Forelimb muscle (tissue), 1 donor: ENCODE results near the gene EXOC6. TPM values are rescaled to one million over a fixed set of nuclear protein-coding genes. Genes with fewer than 3 reads are reported as not detected.
"Not testable (repeated sequence)": the region's sequence is repeated elsewhere in the genome, so short reads cannot be mapped to it uniquely, and the experiment has no call there.

Experiments
- DNase-seq: peaks from one replicate; pipeline ENCODE4 v3.0.0-alpha.2; 2013; ENCODE audit warnings: low read depth
- polyA plus RNA-seq: library from polyadenylated mRNA; unstranded; fragments of 120-200 nt; gene quantifications from one replicate; pipeline ENCODE4 v1.2.1, GENCODE V29; 2013; ENCODE audit not compliant: insufficient read length

The EXOC6 gene
- polyA plus RNA-seq, 1 donor = 35.4 TPM

DNA sequence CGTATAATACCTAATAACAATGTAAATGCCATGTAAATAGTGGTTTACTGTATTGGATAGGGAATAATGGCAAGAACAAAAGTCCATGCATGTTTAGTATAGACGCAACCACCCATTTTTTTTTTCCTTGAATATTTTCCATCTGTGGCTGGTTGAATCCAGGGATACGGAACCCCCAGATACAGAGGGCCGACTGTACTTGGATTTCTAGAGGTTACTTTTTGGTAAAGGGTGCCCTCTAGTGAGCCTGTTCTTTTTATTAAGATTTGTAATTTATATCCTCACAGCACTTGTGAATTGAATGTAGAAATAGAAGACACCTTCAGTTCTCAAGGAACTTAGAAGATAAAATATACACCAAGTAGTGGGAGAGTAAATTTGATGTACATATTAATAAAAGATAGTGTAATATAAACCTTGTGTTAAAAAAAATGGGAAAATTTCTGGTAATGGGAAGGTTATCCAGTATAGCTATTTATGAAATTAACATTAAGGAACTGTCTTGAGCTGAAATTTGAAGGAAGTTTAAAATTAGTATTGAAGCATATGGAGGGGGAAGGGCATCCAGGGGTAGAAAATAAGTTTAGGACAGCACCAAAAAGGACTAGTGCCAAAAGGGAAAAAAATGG, 32.0 kb downstream of the EXOC6 start:
- DNase-seq = peak; percentile 16

DNA sequence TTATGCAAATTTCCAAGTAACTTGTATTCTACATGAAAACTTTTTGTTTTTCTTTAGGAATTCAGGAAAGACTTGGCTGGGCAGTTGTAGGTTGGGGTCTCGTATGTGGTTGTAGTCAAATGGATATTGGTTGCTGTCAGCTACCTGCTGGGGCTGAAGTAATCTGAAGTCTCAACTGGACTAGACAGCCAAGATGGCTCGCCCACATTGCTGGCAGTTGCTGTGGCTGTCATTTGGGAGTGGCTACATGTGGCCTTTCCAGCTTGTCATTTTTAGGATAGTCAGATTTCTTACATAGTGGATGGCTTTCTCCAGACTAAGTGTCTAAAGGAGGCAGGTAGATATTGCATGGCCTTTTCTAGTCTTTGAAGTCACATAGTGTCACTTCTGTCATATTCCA, 32.6 kb downstream of the EXOC6 start:
- no peak for DNase-seq

DNA sequence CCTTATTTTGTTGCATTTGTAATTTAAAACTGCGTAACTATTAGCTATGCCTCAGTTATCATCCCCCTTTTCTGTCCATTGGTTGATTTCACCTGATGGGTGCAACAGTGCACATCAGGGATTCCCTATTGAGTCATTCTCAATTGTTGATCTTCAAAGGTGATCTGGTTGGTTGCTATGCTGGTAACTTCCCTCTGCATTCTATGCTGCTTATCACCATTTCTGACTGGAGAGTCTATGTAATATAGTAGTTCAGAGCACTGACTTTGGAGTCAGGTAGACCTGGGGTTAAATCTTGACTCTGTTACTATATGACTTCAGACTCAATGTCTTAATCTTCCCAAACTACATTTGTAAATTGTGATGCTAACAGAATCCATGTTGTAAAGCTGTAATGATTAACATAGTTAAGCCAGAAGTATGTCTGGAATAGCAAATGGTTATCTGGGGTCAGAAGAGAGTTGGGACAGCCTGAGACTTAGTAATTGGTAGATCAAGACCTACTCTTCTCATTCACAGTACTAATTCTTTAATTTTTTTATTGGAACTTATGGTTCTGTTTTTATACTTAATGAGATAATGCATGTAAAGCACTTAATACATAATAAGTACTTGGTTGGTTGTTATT, 38.1 kb downstream of the EXOC6 start:
- no peak for DNase-seq

DNA sequence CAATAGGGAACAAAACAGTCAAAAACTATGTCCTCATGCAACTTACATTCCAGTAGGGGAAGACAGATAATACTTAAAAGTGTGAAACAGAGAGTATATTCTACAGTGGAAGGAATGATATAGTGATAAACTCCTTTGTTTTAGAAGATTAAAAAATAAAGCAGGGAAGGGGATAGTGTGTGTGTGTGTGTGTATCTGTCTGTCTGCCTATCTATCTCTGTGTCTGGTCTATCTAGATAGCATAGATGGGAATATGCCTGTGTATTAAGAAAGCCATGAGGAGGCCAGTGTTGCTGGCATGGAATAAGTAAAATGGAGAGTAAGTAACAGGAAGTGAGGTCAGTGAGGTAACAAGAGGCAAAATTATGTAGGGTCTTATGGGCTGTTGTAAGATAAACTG, 42.2 kb downstream of the EXOC6 start:
- DNase-seq = no peak

DNA sequence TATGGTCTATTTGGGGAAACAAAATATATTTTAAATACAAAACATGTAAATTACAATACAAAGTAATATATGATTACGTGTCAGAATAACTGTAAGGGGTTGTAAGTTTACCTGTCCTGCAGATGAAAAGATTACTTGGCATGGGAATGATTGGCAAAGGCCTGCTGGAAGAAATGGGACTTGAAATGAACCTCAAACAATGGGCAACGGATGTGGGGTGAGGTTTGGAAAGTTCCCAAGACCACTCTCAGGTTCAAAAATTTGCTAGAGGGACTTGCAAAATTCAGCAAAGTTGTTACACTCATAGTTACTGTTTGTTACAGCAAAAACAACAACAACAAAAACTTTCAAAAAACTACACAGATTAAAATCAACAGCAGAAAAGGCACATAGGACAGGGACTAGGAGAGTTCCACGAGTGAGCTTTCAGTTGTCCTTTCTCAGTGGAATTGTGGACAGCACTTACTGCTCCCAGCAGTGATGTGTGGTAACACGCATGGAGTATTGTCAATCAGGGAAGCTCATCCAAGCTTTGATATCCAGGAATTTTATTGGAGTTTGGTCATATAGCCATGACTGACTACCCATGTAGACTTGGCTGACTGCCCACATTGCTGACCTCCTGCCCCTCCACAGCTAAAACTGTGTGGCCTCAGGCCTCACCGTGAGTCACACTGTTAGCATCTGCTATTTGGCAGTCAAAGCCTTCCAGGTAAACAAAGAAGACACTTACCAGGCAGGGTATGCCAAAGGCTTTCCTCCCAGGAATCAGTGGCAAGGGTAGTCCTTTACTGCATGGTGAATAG, 43.8 kb downstream of the EXOC6 start:
- no peak for DNase-seq

DNA sequence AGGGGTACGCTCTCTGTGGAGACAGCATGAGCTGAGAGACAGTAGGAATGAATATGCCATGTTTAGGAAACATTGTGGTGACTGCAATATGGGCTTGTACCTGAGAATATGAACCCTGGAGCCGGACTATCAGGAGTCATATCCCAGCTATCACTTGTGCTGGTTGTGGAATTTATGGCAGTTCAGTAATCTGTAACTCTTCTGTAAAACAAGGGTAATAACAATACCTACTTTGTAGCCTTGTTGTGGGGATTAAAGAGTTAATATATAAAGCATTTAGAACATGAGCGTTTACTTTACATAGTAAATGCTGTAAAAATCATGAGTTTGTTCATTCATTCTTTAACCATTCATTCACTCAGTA, 44.4 kb downstream of the EXOC6 start:
- DNase-seq = no peak

DNA sequence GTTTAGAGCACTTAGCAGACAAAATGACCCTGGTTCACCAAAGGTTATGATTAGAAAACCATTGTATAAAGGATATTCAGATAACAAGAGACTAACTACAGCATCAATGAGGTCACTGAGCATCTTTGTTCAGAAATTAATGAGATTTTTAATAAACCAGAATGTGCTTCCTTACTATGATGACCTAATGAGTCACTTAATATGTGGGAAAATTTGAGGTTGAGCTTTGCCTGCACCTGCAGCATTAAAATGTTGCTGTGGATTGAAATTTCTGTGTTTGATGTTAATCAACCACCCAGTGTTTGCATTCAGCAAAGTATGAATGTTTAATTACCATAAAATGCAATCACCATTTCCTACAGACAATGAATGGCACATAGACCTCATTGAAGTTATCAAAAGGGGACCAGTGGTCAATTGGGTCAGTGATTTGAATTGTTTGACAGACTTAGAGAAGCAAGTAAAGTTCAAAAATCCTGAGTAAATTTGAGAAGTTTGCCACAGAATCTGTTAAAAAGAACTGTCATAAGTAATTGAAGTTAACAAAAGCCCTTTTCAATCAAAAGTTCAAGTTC, 45.8 kb downstream of the EXOC6 start:
- DNase-seq = no peak

DNA sequence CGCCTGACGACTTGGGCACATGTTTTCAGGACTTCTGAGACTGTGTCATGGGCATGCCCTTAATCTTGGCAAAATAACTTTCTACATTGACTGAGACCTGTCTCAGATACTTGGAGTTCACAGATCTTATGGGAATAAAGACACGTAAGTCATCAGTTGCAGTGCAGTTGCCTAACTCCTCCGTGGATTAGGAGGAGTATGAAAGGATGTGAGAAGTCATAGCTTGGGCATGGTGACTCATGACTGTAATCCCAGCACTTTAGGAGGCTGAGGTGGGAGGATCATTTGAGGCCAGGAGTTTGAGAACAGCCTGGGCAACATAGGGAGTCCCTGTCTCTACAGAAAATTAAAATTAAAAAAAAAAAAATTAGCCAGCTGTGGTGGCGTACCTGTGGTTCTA, 49.6 kb downstream of the EXOC6 start:
- no peak for DNase-seq

DNA sequence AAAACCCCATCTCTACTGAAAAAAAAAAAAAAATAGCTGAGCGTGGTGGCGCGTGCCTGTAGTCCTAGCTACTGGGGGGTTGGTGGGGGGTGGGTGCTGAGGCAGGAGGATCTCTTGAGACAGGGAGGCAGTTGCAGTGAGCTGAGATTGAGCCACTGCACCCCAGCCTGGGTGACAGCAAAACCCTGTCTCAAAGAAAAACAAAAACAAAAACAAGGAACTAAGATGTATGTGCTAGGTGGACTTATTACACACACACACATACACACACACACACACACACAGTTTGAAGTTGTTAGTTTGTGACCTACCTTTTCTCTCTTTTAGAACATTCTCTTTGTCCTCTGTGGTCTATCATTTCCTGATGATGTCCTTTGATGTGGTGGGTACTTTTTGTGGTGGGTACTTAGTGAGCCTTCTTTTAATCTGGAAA, 53.5 kb downstream of the EXOC6 start:
- DNase-seq = no peak

DNA sequence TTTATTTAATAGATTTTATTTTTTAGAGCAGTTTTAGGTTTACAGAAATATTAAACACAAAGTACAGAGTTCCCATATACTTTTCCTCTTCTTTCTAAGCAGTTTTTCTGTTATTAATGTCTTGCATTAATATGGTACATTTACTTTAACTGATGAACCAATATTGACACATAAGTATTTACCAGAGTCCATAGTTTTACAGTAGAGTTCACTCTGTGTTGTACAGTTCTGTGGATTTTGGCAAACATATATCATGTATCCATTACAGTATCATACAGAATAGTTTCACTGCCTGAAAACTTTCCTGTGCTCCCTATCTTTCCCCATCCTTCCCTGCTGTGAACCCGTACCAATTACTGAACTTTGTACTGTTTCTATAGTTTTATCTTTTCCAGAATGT, 55.3 kb downstream of the EXOC6 start:
- DNase-seq = no peak

DNA sequence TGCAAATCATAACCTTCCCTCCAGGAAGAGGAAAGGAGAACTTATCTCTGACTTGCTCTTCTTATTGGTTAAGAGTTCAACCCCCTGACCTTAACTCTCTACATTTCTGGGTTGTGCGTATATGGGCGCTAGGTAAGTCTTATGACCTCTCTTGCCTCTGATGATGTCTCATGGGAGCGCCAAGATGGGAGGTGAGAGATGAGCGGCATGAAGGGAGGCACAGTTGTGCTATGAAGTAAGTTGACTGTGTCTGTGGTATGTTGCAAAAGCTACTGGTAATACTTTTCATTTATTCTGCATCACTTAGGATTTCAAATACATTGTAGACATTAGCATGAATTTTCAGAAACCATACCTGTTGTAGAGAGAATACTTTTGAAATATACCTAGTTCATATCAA, 59.0 kb downstream of the EXOC6 start:
- DNase-seq = no peak

DNA sequence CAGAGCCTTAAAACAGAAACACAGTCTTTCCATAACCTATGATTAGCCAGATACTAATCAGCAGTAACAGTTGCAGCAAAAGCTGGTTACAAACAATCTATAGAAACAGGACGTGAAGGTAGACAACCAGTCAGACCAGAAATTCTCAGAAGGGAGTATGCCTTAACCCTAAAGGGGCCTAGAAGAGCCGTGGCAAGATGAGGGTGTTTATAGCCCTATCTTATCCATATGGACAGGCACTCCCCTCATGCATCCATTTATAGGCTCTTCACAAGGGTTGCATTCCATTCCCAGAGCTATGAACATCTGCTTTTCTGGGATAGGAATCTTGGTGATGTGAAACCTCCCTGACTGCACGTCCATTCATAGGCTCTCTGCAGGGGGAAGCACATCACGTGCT, 64.3 kb downstream of the EXOC6 start:
- DNase-seq = not testable (repeated sequence)

DNA sequence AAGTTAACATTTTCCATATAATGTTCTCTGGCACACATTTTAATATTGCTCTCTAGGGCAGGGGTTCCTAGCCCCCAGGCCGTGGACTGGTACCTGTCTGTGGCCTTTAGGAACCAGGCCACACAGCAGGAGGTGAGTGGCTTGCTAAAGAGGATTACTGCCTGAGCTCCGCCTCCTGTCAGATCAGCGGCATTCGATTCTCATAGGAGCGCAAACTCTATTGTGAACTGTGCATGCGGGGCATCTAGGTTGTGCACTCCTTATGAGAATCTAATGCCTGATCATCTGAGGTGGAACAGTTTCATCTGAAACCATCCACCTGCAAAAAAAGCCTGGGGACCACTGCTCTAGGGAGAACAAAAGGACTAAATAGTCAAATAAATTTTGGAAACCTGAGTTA, 65.7 kb downstream of the EXOC6 start:
- DNase-seq = no peak

DNA sequence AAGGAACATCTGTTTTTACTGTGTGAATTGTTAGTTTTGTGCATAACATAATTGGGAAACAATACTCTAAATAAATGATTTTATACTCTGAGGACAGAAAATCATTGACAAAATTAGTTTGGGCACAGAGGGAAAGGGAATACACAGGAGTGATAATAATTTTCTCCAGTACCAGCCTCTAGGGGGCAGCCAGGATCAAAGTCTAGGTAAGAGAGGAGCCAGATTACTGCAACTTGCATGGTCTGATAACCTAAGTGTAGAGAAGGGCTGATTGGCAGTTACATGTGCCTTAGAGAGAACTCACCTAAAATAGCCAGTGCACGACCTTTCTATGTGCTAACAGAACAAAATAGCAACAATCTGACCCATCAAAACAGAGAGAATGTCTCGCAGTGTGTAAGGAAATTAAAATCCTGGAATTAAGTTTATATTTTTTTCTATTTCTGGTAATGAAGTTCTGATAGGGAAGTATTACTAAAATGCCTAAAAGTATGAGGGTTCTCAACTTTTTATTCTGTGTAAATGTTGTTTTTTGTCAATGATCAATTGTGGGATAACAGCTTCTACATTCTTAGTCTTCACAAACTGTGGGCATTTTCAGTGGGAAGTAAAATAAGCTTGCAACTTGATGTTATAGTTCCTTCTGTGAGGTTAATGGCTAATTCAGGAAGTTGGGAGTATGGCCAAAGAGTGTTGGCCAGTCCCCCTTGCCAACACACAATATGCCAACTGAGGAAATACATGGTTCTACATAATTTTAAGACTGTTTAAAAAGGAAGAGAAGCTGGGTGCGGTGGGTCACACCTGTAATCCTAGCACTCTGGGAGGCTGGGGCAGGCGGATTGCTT, 66.4 kb downstream of the EXOC6 start:
- no peak for DNase-seq

DNA sequence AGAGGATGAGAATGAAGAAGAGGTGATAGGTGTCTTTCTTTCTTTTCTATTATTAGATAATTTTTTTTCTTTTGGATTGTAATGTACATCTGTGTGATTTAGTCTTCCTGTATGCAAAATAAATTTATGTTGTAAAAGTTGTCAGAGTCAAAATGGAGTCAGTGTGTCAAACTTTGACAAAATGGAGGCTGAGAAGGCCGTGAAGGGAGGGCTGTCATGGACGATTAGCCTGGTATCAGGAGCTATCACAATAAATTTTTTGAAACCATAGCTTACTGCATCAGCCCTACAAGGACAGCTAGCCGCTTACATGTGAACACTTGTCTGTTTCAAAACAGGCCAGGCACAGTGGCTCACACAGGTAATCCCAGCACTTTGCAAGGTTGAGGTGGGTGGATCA, 67.6 kb downstream of the EXOC6 start:
- DNase-seq = no peak

DNA sequence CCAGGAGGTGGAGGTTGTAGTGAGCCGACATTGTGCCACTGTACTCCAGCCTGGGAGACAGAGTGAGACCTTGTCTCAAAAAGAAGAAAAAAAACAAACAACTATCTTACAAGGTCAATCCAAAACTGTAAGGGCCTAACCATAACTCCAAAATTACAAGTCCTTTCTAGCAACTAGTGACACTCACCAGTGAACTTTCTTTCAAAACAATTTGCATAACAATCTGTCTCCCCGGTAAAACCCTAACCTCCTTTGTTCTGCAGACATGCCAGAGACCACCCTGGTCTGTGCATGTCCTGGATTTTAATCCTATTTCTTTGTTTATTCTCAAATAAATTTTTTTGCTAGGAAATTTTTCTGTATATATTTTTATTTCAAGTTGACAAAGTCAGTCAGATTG, 68.1 kb downstream of the EXOC6 start:
- no peak for DNase-seq

DNA sequence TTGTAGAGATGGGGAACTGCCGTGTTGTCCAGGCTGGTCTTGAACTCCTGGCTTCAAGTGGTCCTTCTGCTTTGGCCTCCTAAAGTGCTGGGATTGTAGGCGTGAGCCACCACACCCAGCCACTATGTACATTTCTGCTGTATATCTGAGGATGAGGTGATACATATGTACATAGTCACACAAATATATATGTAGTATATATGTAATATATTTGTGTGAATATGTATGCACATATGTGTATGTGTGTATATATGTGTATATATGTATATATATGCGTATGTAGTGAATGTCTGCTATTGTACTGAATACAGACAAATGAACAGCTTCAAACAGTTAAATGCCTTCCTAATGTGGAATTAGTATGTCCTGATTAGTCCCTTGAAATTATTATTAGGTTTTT, 70.3 kb downstream of the EXOC6 start:
- DNase-seq = no peak

DNA sequence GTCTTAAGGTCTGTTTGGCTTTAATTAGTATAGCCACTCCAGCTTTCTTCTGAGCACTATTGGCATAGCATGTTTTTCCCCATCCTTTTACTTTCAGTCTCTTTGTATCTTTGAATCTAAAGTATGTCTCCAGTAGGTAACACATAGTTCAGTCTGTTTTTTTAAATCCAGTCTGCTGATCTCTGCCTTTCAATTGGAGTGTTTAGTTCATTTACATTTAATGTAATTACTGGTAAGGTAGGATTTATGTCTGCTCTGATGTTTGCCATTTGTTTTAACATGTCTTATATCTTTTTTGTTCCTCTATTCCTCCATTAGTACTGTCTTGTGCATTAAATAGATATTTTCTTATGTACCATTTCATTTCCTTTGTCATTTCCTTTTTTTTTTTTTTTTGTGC, 72.5 kb downstream of the EXOC6 start:
- DNase-seq = no peak

DNA sequence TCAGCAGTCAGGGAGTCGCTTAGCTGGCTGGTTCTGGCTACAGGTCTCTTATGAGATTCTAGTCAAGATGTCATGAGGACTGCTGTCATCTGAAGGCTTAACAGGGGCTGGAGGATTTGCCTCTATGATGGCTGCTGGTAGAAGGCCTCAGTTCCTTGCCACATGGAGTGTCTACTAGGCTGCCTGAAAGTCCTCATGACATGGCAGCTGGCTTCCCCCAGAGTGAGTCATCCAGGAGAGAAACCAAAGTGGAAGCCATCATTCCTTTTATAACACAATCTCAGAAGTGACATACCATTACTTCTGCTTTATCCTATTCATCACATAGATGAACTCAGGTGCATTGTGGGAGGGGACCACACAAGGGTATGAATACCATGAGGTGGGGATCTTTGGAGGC, 75.1 kb downstream of the EXOC6 start:
- no peak for DNase-seq

DNA sequence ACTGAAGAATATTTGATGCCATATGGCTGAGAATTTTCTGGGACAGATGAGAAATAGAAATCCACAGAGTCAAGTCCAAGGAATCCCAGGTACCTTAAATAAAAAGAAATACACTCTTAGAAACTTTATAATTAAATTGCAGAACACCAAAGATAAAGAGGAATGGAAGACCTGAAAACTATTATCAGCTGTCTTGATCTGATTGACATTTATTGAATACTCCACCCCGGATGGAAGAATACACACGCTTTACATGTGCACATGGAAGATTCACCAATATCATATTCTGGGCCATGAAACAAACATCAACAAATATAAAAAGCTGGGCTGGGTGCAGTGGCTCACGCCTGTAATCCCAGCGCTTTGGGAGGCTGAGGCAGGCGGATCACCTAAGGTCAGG, 81.6 kb downstream of the EXOC6 start:
- DNase-seq = no peak

DNA sequence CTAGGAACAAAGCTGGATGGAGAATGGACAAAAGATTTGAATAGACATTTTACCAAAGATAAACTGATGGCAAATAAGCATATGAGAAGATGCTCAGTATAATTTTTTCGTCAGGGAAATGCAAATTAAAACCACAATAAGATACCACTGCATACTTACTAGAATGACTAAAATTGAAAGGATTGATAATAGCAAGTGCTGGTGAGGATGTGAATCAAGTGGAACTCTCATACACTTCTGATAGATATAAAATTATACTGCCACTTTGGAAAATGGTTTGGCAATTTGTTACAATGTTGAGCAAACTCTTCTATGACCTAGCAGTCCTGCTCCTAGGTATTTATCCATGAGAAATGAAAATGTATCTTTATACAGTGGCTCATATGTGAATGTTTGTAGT, 83.3 kb downstream of the EXOC6 start:
- DNase-seq = no peak

DNA sequence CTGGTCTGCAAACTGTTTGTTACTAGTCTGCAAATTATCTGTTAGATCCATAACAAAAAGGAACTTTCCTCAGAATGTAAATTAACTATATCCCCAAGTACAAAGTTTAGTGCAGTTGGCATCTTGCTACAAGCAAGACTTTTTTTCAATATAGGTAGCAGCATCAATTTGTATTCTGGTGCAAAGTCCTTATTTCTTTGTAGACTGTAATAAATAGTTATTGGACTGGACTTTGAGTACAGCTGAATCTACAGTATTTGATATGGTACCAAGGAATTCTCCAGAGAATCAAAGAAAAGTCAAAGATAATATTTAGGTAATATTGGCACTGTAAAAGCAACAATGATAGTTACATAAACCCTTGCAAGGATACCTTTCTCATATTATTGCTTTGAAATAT, 89.6 kb downstream of the EXOC6 start:
- DNase-seq = no peak
